ENCODE results near the gene SRPK1.
"Not testable (repeated sequence)": the region's sequence is repeated elsewhere in the genome, so short reads cannot be mapped to it uniquely, and the experiment has no call there.

Gene SRPK1

GRCh38 chr6:35929601-35930000, 8.7 kb upstream of the SRPK1 start:
- no peak for DNase-seq

GRCh38 chr6:35926509-35927215, 5.8 kb upstream of the SRPK1 start:
- no peak for DNase-seq

- no peak for DNase-seq
Observed at GRCh38 chr6:35925961-35926360, 5.1 kb upstream of the SRPK1 start.

- DNase-seq = no peak
Observed at GRCh38 chr6:35924146-35924545, 3.2 kb upstream of the SRPK1 start.

GRCh38 chr6:35922139-35922554, 1.2 kb upstream of the SRPK1 start:
- DNase-seq = no peak

GRCh38 chr6:35919827-35920751, 809 bp downstream of the SRPK1 start:
- DNase-seq = peak; percentile 26

GRCh38 chr6:35919085-35919826, 1.6 kb downstream of the SRPK1 start:
- DNase-seq = no peak

GRCh38 chr6:35916893-35917292, 4.0 kb downstream of the SRPK1 start:
- DNase-seq = not testable (repeated sequence)

- no peak for DNase-seq
Observed at GRCh38 chr6:35916056-35916455, 4.8 kb downstream of the SRPK1 start.

GRCh38 chr6:35914536-35914935, 6.4 kb downstream of the SRPK1 start:
- no peak for DNase-seq

GRCh38 chr6:35911871-35912653, 8.8 kb downstream of the SRPK1 start:
- DNase-seq = no peak

- DNase-seq = not testable (repeated sequence)
Observed at GRCh38 chr6:35909571-35909970, 11.3 kb downstream of the SRPK1 start.

- DNase-seq = not testable (repeated sequence)
Observed at GRCh38 chr6:35908753-35909401, 12.0 kb downstream of the SRPK1 start.

GRCh38 chr6:35907750-35908149, 13.1 kb downstream of the SRPK1 start:
- no peak for DNase-seq

GRCh38 chr6:35906499-35906846, 14.4 kb downstream of the SRPK1 start:
- no peak for DNase-seq

GRCh38 chr6:35905841-35906498, 14.9 kb downstream of the SRPK1 start:
- no peak for DNase-seq

GRCh38 chr6:35905141-35905785, 15.6 kb downstream of the SRPK1 start:
- DNase-seq = no peak

GRCh38 chr6:35903679-35904078, 17.2 kb downstream of the SRPK1 start:
- no peak for DNase-seq

- no peak for DNase-seq
Observed at GRCh38 chr6:35900448-35900847, 20.4 kb downstream of the SRPK1 start.

GRCh38 chr6:35898003-35898402, 22.9 kb downstream of the SRPK1 start:
- DNase-seq = no peak

GRCh38 chr6:35897486-35897885, 23.4 kb downstream of the SRPK1 start:
- no peak for DNase-seq

Data from activated effector memory CD4-positive, alpha-beta T cell treated with Interleukin-2 at 50 U/mL for 16 hours (primary cell).